ENCODE results near the gene PDE6A. TPM values are rescaled to one million over a fixed set of nuclear protein-coding genes. Genes with fewer than 3 reads are reported as not detected.

Gene PDE6A
- total and polyA plus RNA-seq, 2 of the 8 experiments (the other 6 are each of a cell fraction or from before 2014, with no cell fraction given), result not detected

GRCh38 chr5:149898811-149899210, 45.8 kb downstream of the PDE6A start:
- H3K27me3 ChIP-seq (replicated peaks in 1 of 4; ENCODE audit: control insufficient read depth in 3 of 4, extremely low read depth in 1 of 4, insufficient read depth in 3 of 4, low read length in 3 of 4), result peaks cover 0 to 2% (median 0%) of the 10 kb centered on the region in 4 experiments; a peak in 1 of 7 replicates
- no peaks in the 10 kb centered on the region for H4K20me1 ChIP-seq (replicated peaks in 1 of 2; ENCODE audit: control insufficient read depth in 1 of 2, insufficient read depth in 2 of 2, low read length in 2 of 2)
- H3K9ac ChIP-seq (replicated peaks in 1 of 4; ENCODE audit: extremely low read depth in 1 of 4, low read depth in 3 of 4, low read length in 3 of 4), result no peak overlapping the region
- H2AK5ac ChIP-seq (ENCODE audit: low read depth, low read length), result no peak overlapping the region
- H3K79me2 ChIP-seq (ENCODE audit: control insufficient read depth in 1 of 2, insufficient read depth in 2 of 2, low read length in 2 of 2), result no peaks in the 10 kb centered on the region
- H2BK5ac ChIP-seq (ENCODE audit: low read depth, low read length), result no peak overlapping the region
- H3K23me2 ChIP-seq (ENCODE audit: low read depth, low read length), result no peaks in the 10 kb centered on the region
- no peak overlapping the region for H3K4me2 ChIP-seq (ENCODE audit: insufficient read depth in 1 of 2, low read depth in 2 of 2, low read length in 2 of 2)
- H2BK20ac ChIP-seq (ENCODE audit: low read length), result no peak overlapping the region
- no peak overlapping the region for H3K56ac ChIP-seq (replicated peaks; ENCODE audit: insufficient read length, low read depth, low read length)
- H3K4me1 ChIP-seq (replicated peaks in 1 of 4; ENCODE audit: control insufficient read depth in 3 of 4, insufficient read depth in 4 of 4, low read length in 3 of 4), result no peaks in the 10 kb centered on the region
- no peak overlapping the region for H4K8ac ChIP-seq (ENCODE audit: extremely low read depth, insufficient read depth, low read length)
- H3K18ac ChIP-seq (ENCODE audit: extremely low read depth, low read length), result no peak overlapping the region
- no peaks in the 10 kb centered on the region for H3K9me3 ChIP-seq (ENCODE audit: insufficient read depth in 2 of 2, low read depth in 1 of 2, low read length in 1 of 2)
- H4K5ac ChIP-seq (ENCODE audit: insufficient read length, low read depth, low read length), result no peak overlapping the region
- DNase-seq (ENCODE audit: low read depth in 1 of 2, low spot score in 2 of 2) (no peak), FAIRE-seq (no peak)
- no peak overlapping the region for H2BK12ac ChIP-seq (ENCODE audit: low read depth, low read length)
- no peak overlapping the region for H3K4me3 ChIP-seq (ENCODE audit: extremely low read depth in 1 of 4, insufficient read depth in 2 of 4, low read depth in 3 of 4, low read length in 4 of 4)
- H2AFZ ChIP-seq (ENCODE audit: low read length), result no peak overlapping the region
- WGBS, 2 experiments (ENCODE audit: extremely low coverage in 1 of 2, insufficient coverage in 1 of 2, insufficient read length in 1 of 2, insufficient replicate concordance in 2 of 2, low coverage in 1 of 2, low lambda C conversion rate in 2 of 2, missing lambda C conversion rate in 1 of 2), result 95% methylated on average over 1 of the region's 1 CpG; no CpG with 5 or more reads in 1 of the 2 experiments
- no peak overlapping the region for H2BK15ac ChIP-seq (ENCODE audit: low read length)
- no peak overlapping the region for H3K23ac ChIP-seq (ENCODE audit: insufficient read length)
- no peak overlapping the region for H3K27ac ChIP-seq (ENCODE audit: low read depth, low read length)
- no peak overlapping the region for H3K4ac ChIP-seq (replicated peaks; ENCODE audit: insufficient read length, low read depth, low read length)
- POLR2A ChIA-PET (ENCODE audit: partially characterized antibody), result interaction anchor here (1.0 kb wide), 1 partner anchor 71 kb away, joined by 3 read pairs; no protein-coding TSS in a partner anchor
- no peaks in the 10 kb centered on the region for H3K79me1 ChIP-seq (ENCODE audit: low read depth, low read length)
- CTCF ChIA-PET (ENCODE audit: partially characterized antibody), result interaction anchor here (1.9 kb wide), 1 partner anchor 65 kb away, joined by 5 read pairs; no protein-coding TSS in a partner anchor
- no peak overlapping the region for H4K91ac ChIP-seq (replicated peaks; ENCODE audit: insufficient read length, low read length)
- H3K36me3 ChIP-seq (ENCODE audit: control insufficient read depth in 2 of 4, insufficient read depth in 4 of 4, low read length in 3 of 4), result no peaks in the 10 kb centered on the region
- H3K14ac ChIP-seq (ENCODE audit: insufficient read length), result no peak overlapping the region
- H2BK120ac ChIP-seq (replicated peaks; ENCODE audit: low read depth, low read length), result no peak overlapping the region
- no peak for TF ChIP-seq RFX5 (IDR thresholded peaks at IDR 0.05; ENCODE audit: borderline replicate concordance, low read depth, low read length)
- TF ChIP-seq HDAC2 (IDR thresholded peaks at IDR 0.05; ENCODE audit: borderline replicate concordance in 1 of 2, low read depth in 2 of 2, low read length in 2 of 2), result no peak
- TF ChIP-seq ASH2L (IDR thresholded peaks at IDR 0.05; ENCODE audit: low read length), result no peak
- no peak for TF ChIP-seq E2F6 (IDR thresholded peaks at IDR 0.05)
- no peak for TF ChIP-seq RNF2 (IDR thresholded peaks at IDR 0.05; ENCODE audit: borderline replicate concordance, low read depth, low read length, missing control alignments, poor library complexity, severe bottlenecking)
- no peak for TF ChIP-seq USF2 (IDR thresholded peaks at IDR 0.05; ENCODE audit: low read length)
- TF ChIP-seq SP2 (IDR thresholded peaks at IDR 0.05; ENCODE audit: low read length), result no peak
- TF ChIP-seq SP1 (IDR thresholded peaks at IDR 0.05; ENCODE audit: low read depth, low read length), result no peak
- TF ChIP-seq RXRA (IDR thresholded peaks at IDR 0.05; ENCODE audit: insufficient read depth, low read depth, low read length), result no peak
- no peak for TF ChIP-seq PHF8 (conservative IDR thresholded peaks at IDR 0.05; ENCODE audit: low read depth, low read length)
- TF ChIP-seq TAF1 (IDR thresholded peaks at IDR 0.05; ENCODE audit: low read depth, low read length), result no peak
- TF ChIP-seq HDAC6 (IDR thresholded peaks at IDR 0.05; ENCODE audit: low read depth, low read length), result no peak
